Activated naive CD4-positive, alpha-beta T cell treated with anti-CD3 and anti-CD28 coated beads, Interleukin-2, amount 50 U/mL, for 24 hours (primary cell): ENCODE measurements around the gene RREB1.

Source experiments
- H3K27ac Mint-ChIP-seq: one replicate; pipeline ENCODE4 v1.8.0; 2021; ENCODE audit warnings: mild to moderate bottlenecking, mixed read lengths
- H3K27me3 Mint-ChIP-seq: one replicate; pipeline ENCODE4 v1.8.0; 2021; ENCODE audit warnings: mixed read lengths
- H3K36me3 Mint-ChIP-seq: one replicate; pipeline ENCODE4 v1.8.0; 2021; ENCODE audit warnings: mixed read lengths
- H3K4me1 Mint-ChIP-seq: one replicate; pipeline ENCODE4 v1.8.0; 2021; ENCODE audit warnings: mixed read lengths
- H3K4me3 Mint-ChIP-seq: one replicate; pipeline ENCODE4 v1.8.0; 2021; ENCODE audit warnings: mild to moderate bottlenecking, mixed read lengths
- H3K9me3 Mint-ChIP-seq: one replicate; pipeline ENCODE4 v1.8.0; 2021; ENCODE audit warnings: mixed read lengths

The RREB1 gene

GRCh38 chr6:7107578-7108195 is at the start of gene RREB1:
Gene RREB1 (plus strand): TSS chr6:7107961. CDS start chr6:7181912, 73,951 bp downstream.
- H3K27me3 Mint-ChIP-seq = no peaks in the 10 kb centered on the region
- peaks cover 2% of the 10 kb centered on the region for H3K36me3 Mint-ChIP-seq
- H3K4me1 Mint-ChIP-seq = peaks cover 42% of the 10 kb centered on the region
- H3K4me3 Mint-ChIP-seq = peak within 1 kb of the TSS; percentile 93
- H3K27ac Mint-ChIP-seq = peak within 1 kb of the TSS; percentile 98
- no peaks in the 10 kb centered on the region for H3K9me3 Mint-ChIP-seq

GRCh38 chr6:7058250-7058923 is 49.4 kb upstream of the RREB1 start:
- Mint-ChIP-seq H3K4me1 (peaks cover 15% of the 10 kb centered on the region), H3K27me3 (no peaks in the 10 kb centered on the region), H3K9me3 (no peaks in the 10 kb centered on the region), H3K36me3 (no peaks in the 10 kb centered on the region), H3K4me3 (no peak overlapping the region), H3K27ac (no peak overlapping the region)

- H3K4me3 Mint-ChIP-seq = no peak overlapping the region
- peaks cover 15% of the 10 kb centered on the region for H3K4me1 Mint-ChIP-seq
- H3K27me3 Mint-ChIP-seq = no peaks in the 10 kb centered on the region
- H3K27ac Mint-ChIP-seq = no peak overlapping the region
- no peaks in the 10 kb centered on the region for H3K36me3 Mint-ChIP-seq
- H3K9me3 Mint-ChIP-seq = no peaks in the 10 kb centered on the region
Measured at GRCh38 chr6:7060769-7061516, 46.8 kb upstream of the RREB1 start.

- H3K4me1 Mint-ChIP-seq = peaks cover 4% of the 10 kb centered on the region
- H3K9me3 Mint-ChIP-seq = no peaks in the 10 kb centered on the region
- H3K36me3 Mint-ChIP-seq = no peaks in the 10 kb centered on the region
- no peaks in the 10 kb centered on the region for H3K27me3 Mint-ChIP-seq
- no peak overlapping the region for H3K4me3 Mint-ChIP-seq
- no peak overlapping the region for H3K27ac Mint-ChIP-seq
Measured at GRCh38 chr6:7062451-7063162, 45.2 kb upstream of the RREB1 start.

GRCh38 chr6:7067305-7067704 is 40.5 kb upstream of the RREB1 start:
- no peak overlapping the region for H3K27ac Mint-ChIP-seq
- no peaks in the 10 kb centered on the region for H3K36me3 Mint-ChIP-seq
- H3K4me1 Mint-ChIP-seq = no peaks in the 10 kb centered on the region
- H3K27me3 Mint-ChIP-seq = no peaks in the 10 kb centered on the region
- no peaks in the 10 kb centered on the region for H3K9me3 Mint-ChIP-seq
- no peak overlapping the region for H3K4me3 Mint-ChIP-seq

- Mint-ChIP-seq H3K9me3 (no peaks in the 10 kb centered on the region), H3K4me3 (no peak overlapping the region), H3K36me3 (no peaks in the 10 kb centered on the region), H3K4me1 (peaks cover 19% of the 10 kb centered on the region), H3K27ac (no peak overlapping the region), H3K27me3 (no peaks in the 10 kb centered on the region)
Measured at GRCh38 chr6:7071405-7071804, 36.4 kb upstream of the RREB1 start.

- peak overlapping the region; percentile 78 for H3K4me3 Mint-ChIP-seq
- peaks cover 19% of the 10 kb centered on the region for H3K4me1 Mint-ChIP-seq
- no peaks in the 10 kb centered on the region for H3K36me3 Mint-ChIP-seq
- no peaks in the 10 kb centered on the region for H3K27me3 Mint-ChIP-seq
- no peaks in the 10 kb centered on the region for H3K9me3 Mint-ChIP-seq
- no peak overlapping the region for H3K27ac Mint-ChIP-seq
Measured at GRCh38 chr6:7073082-7073820, 34.5 kb upstream of the RREB1 start.

- Mint-ChIP-seq H3K4me1 (peaks cover 19% of the 10 kb centered on the region), H3K9me3 (no peaks in the 10 kb centered on the region), H3K36me3 (no peaks in the 10 kb centered on the region), H3K27me3 (no peaks in the 10 kb centered on the region), H3K27ac (peak overlapping the region; percentile 90), H3K4me3 (peak overlapping the region; percentile 78)
Measured at GRCh38 chr6:7073821-7074525, 33.8 kb upstream of the RREB1 start.

GRCh38 chr6:7074870-7075269 is 32.9 kb upstream of the RREB1 start:
- H3K4me3 Mint-ChIP-seq = no peak overlapping the region
- peaks cover 19% of the 10 kb centered on the region for H3K4me1 Mint-ChIP-seq
- no peak overlapping the region for H3K27ac Mint-ChIP-seq
- no peaks in the 10 kb centered on the region for H3K9me3 Mint-ChIP-seq
- no peaks in the 10 kb centered on the region for H3K36me3 Mint-ChIP-seq
- H3K27me3 Mint-ChIP-seq = no peaks in the 10 kb centered on the region

- no peak overlapping the region for H3K27ac Mint-ChIP-seq
- H3K4me1 Mint-ChIP-seq = peaks cover 19% of the 10 kb centered on the region
- no peak overlapping the region for H3K4me3 Mint-ChIP-seq
- no peaks in the 10 kb centered on the region for H3K27me3 Mint-ChIP-seq
- H3K9me3 Mint-ChIP-seq = no peaks in the 10 kb centered on the region
- H3K36me3 Mint-ChIP-seq = no peaks in the 10 kb centered on the region
Measured at GRCh38 chr6:7075341-7076000, 32.3 kb upstream of the RREB1 start.

GRCh38 chr6:7077856-7078255 is 29.9 kb upstream of the RREB1 start:
- Mint-ChIP-seq H3K4me1 (peaks cover 19% of the 10 kb centered on the region), H3K36me3 (no peaks in the 10 kb centered on the region), H3K27me3 (no peaks in the 10 kb centered on the region), H3K4me3 (no peak overlapping the region), H3K27ac (no peak overlapping the region), H3K9me3 (no peaks in the 10 kb centered on the region)

- Mint-ChIP-seq H3K27ac (no peak overlapping the region), H3K4me1 (peaks cover 12% of the 10 kb centered on the region), H3K9me3 (no peaks in the 10 kb centered on the region), H3K27me3 (no peaks in the 10 kb centered on the region), H3K4me3 (no peak overlapping the region), H3K36me3 (no peaks in the 10 kb centered on the region)
Measured at GRCh38 chr6:7078856-7079255, 28.9 kb upstream of the RREB1 start.

GRCh38 chr6:7080311-7080710 is 27.4 kb upstream of the RREB1 start:
- Mint-ChIP-seq H3K36me3 (peaks cover 2% of the 10 kb centered on the region), H3K27ac (no peak overlapping the region), H3K4me1 (peaks cover 12% of the 10 kb centered on the region), H3K4me3 (no peak overlapping the region), H3K27me3 (no peaks in the 10 kb centered on the region), H3K9me3 (no peaks in the 10 kb centered on the region)

GRCh38 chr6:7085911-7086310 is 21.9 kb upstream of the RREB1 start:
- no peaks in the 10 kb centered on the region for H3K27me3 Mint-ChIP-seq
- peaks cover 43% of the 10 kb centered on the region for H3K4me1 Mint-ChIP-seq
- H3K4me3 Mint-ChIP-seq = no peak overlapping the region
- no peak overlapping the region for H3K27ac Mint-ChIP-seq
- H3K36me3 Mint-ChIP-seq = peaks cover 2% of the 10 kb centered on the region
- no peaks in the 10 kb centered on the region for H3K9me3 Mint-ChIP-seq
